ENCODE measurements around the gene KRTAP5-8. TPM values are rescaled to one million over a fixed set of nuclear protein-coding genes. Genes with fewer than 3 reads are reported as not detected.
A peak's percentile ranks its signal among the peaks of the same experiment; 100 is the strongest.

Gene KRTAP5-8
- total RNA-seq, 1 donor from 2014 or later, result not detected

DNA sequence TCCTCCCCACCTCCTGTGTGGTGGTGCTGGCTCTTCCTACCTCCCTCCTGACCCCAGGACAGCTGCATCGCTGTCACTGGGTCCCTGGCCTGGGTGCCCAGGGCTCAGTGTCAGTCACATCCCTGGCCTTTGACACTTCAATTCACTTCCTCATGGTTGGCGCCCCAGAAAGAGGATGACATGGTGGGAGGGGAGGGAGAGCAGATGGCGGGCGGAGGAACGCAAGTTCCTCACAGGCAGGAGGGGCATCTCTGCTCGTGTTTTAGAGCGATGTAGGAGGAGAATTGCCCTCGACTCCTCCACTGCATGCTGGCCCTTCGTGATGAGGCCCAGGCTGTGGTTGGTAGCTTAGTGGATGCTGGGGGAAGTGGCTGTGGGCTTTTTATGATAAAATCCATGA is 45.9 kb upstream of the KRTAP5-8 start:
- no peaks in the 10 kb centered on the region for H3K4me1 ChIP-seq
- no peak overlapping the region for H2AFZ ChIP-seq (replicated peaks)
- H3K36me3 ChIP-seq, result no peaks in the 10 kb centered on the region
- Mint-ChIP-seq H3K27me3 (ENCODE audit: insufficient read depth, low read depth) (peaks cover 2% of the 10 kb centered on the region), H3K36me3 (peaks cover 19% of the 10 kb centered on the region), H3K4me1 (peaks cover 19% of the 10 kb centered on the region), H3K27ac (peak overlapping the region; percentile 73), H3K9me3 (no peaks in the 10 kb centered on the region), H3K4me3 (no peak overlapping the region)
- no peak for DNase-seq (ENCODE audit: low spot score)
- H4K20me1 ChIP-seq (ENCODE audit: low read depth), result no peaks in the 10 kb centered on the region
- no peak overlapping the region for H3K9ac ChIP-seq
- H3K4me2 ChIP-seq, result no peak overlapping the region
- no peaks in the 10 kb centered on the region for H3K79me2 ChIP-seq (ENCODE audit: low read depth)
- no peak overlapping the region for H3K4me3 ChIP-seq
- no peaks in the 10 kb centered on the region for H3F3A ChIP-seq (ENCODE audit: low read depth)
- H3K27ac ChIP-seq, result no peak overlapping the region
- no peak for TF ChIP-seq EZH2 (IDR thresholded peaks at IDR 0.05)
- no peak for TF ChIP-seq CTCF (IDR thresholded peaks at IDR 0.05)
- no peak for TF ChIP-seq EZH2phosphoT487 (IDR thresholded peaks at IDR 0.05)
- no peaks in the 10 kb centered on the region for H3K9me3 ChIP-seq (ENCODE audit: low read depth)
- no peaks in the 10 kb centered on the region for H3K27me3 ChIP-seq

DNA sequence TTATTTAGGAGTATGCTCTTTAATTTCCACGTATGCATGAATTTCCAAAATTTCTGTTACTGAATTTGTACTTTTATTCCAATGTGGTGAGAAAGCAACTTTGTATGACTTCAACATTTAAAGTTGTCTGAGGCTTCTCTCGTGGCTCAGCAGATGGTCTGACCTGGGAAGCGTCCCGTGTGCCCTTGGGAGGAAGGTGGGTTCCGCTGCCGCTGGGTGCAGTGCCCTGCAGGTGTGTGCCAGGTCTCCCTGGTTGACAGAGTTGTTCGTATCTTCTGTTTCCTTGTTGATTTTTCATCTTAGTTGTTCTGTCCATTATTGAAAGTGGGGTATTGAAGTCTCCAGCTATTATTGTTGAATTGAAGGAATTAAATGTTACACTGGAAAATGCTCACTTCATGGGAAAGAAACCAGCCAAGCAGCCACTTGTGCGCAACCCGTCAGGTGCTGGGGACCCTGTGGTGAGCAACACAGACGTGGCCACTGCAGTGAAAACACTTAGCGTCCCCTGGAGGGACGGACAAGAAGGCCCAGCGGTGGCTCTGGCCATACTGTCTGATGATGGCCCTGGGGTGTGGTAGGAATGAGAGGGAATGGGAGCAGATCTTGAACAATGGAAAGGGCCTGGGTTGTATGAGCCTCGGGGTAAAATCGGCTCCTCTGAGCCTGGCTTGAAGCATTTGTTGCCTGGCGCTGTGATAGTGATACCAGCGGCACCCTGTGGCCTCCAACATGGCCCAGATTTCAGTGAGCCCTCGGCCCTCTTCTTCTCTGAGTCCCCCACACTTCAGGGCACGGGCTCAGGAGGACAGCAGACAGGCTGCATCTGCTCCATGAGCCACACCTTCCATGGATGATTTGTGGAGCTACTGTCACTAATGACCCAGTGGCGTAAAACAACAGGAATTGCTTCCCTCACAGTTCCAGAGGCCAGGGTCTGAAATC is 42.3 kb upstream of the KRTAP5-8 start:
- Histone ChIP-seq H3K27me3 (no peaks in the 10 kb centered on the region), H3K4me1 (no peaks in the 10 kb centered on the region), H3K4me3 (no peak overlapping the region), H3K27ac (no peak overlapping the region), H3K36me3 (no peaks in the 10 kb centered on the region), H3F3A (ENCODE audit: low read depth) (no peaks in the 10 kb centered on the region), H2AFZ (replicated peaks) (no peak overlapping the region), H3K79me2 (ENCODE audit: low read depth) (no peaks in the 10 kb centered on the region), H4K20me1 (ENCODE audit: low read depth) (no peaks in the 10 kb centered on the region), H3K9me3 (ENCODE audit: low read depth) (no peaks in the 10 kb centered on the region), H3K9ac (no peak overlapping the region), H3K4me2 (no peak overlapping the region)
- Mint-ChIP-seq H3K36me3 (peaks cover 32% of the 10 kb centered on the region), H3K27me3 (ENCODE audit: insufficient read depth, low read depth) (peaks cover 5% of the 10 kb centered on the region), H3K9me3 (no peaks in the 10 kb centered on the region), H3K4me1 (no peaks in the 10 kb centered on the region), H3K27ac (no peak overlapping the region), H3K4me3 (no peak overlapping the region)
- DNase-seq (ENCODE audit: low spot score), result no peak
- TF ChIP-seq CTCF (IDR thresholded peaks at IDR 0.05), result no peak
- no peak for TF ChIP-seq EZH2phosphoT487 (IDR thresholded peaks at IDR 0.05)
- no peak for TF ChIP-seq EZH2 (IDR thresholded peaks at IDR 0.05)

- Histone ChIP-seq H3K27me3 (no peaks in the 10 kb centered on the region), H3K36me3 (no peaks in the 10 kb centered on the region), H3K9me3 (ENCODE audit: low read depth) (no peaks in the 10 kb centered on the region), H3K4me2 (no peak overlapping the region), H3K4me3 (no peak overlapping the region), H3K4me1 (no peaks in the 10 kb centered on the region), H3K9ac (no peak overlapping the region), H3K27ac (no peak overlapping the region), H4K20me1 (ENCODE audit: low read depth) (no peaks in the 10 kb centered on the region), H2AFZ (replicated peaks) (no peak overlapping the region), H3F3A (ENCODE audit: low read depth) (no peaks in the 10 kb centered on the region), H3K79me2 (ENCODE audit: low read depth) (no peaks in the 10 kb centered on the region)
- H3K27ac Mint-ChIP-seq, result no peak overlapping the region
- DNase-seq (ENCODE audit: low spot score), result no peak
- H3K27me3 Mint-ChIP-seq (ENCODE audit: insufficient read depth, low read depth), result peaks cover 5% of the 10 kb centered on the region
- no peak for TF ChIP-seq EZH2phosphoT487 (IDR thresholded peaks at IDR 0.05)
- no peak for TF ChIP-seq CTCF (IDR thresholded peaks at IDR 0.05)
- no peak for TF ChIP-seq EZH2 (IDR thresholded peaks at IDR 0.05)
- H3K9me3 Mint-ChIP-seq, result no peaks in the 10 kb centered on the region
- no peaks in the 10 kb centered on the region for H3K4me1 Mint-ChIP-seq
- no peak overlapping the region for H3K4me3 Mint-ChIP-seq
- H3K36me3 Mint-ChIP-seq, result peaks cover 30% of the 10 kb centered on the region
Measured at GRCh38 chr11:71496421-71496820, 41.4 kb upstream of the KRTAP5-8 start.
